AG08396 (cell line): Measurements from ENCODE around the gene MSL2.
"Not testable (repeated sequence)": the region's sequence is repeated elsewhere in the genome, so short reads cannot be mapped to it uniquely, and the experiment has no call there.

Experiments
- DNase-seq: peaks from one replicate; pipeline ENCODE4 v3.0.0; 2012; ENCODE audit warnings: low spot score, mixed read lengths

Gene MSL2

DNA sequence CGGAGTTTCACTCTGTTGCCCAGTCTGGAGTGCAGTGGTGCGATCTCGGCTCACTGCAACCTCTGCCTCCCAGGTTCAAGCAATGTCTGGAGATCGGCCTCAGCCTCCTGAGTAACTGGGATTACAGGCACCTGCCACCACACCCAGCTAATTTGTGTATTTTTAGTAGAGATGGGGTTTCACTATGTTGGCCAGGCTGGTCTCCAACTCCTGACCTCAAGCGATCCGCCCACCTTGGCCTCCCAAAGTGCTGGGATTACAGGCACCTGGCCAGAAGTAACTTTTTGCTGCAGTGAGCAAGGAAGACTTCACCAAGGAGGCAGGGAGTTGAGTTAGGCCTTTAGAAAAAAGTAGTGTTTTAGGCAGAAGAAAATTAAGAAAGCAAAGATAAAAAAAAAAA, 3.9 kb downstream of the MSL2 start:
- DNase-seq: not testable (repeated sequence)

DNA sequence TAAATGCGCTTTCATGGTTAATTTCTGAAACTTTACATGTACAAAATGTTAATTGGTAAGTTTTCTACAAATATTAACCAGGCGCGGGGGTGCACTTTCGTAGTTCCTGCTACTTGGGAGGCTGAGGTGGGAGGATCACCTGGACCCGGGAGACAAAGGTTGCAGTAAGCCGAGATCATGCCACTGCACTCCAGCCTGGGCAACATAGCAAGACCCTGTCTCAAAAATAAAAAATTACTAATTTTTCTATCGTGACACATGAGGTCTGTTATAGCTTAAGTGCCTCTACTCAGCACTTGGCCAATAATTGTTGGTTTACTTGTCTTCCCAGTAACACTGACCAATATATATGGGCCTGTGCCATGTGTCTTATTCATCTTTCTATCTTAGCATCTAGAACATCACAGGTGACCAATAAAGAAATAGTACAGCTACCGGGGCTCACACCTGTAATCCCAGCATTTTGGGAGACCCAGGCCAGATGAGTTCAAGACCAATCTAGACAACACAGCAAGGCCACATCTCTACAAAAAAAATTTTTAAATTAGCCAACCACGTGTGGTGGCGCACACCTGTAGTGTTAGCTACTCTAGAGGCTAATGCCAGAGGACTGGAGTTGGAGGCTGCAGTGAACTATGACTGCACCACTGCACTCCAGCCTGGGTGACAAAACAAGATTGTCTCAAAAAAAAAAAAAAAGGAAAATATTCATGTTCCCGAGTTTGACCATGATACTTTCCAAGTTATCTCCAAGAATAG, 6.1 kb downstream of the MSL2 start:
- no peak for DNase-seq

DNA sequence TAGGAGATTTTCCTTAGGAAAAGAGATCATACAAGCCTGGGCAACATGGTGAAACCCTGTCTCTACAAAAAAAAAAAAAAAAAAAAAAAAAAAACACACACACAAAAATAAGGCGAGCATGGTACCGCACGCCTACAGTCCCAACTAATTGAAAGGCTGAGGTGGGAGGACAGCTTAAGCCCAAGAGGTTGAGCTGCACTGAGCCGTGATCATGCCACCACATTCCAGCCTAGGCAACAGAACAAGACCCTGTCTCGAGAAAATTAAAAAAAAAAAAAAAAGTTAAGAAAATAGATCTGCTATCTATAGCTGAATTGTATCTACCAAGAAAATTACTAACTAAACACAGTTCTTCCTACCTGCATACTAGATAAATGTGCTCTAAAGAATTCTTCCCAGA, 7.1 kb downstream of the MSL2 start:
- no peak for DNase-seq

DNA sequence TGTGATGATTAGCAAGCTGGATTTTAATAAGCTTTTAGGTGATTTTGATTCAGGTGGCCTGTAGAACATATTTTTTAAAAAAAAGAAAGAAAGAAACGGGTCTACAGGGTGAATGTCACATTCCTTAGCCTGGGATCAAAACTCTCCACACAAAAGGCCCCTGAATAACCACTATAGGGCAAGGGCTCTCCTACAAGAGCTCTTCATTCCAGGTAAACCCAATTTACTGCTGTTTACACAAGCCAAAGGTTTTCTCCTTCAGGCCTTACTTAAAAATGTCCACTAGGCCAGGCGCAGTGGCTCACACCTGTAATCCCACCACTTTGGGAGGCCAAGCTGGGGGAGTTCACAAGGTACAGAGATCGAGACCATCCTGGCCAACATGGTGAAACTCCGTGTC, 8.3 kb downstream of the MSL2 start:
- DNase-seq: no peak

DNA sequence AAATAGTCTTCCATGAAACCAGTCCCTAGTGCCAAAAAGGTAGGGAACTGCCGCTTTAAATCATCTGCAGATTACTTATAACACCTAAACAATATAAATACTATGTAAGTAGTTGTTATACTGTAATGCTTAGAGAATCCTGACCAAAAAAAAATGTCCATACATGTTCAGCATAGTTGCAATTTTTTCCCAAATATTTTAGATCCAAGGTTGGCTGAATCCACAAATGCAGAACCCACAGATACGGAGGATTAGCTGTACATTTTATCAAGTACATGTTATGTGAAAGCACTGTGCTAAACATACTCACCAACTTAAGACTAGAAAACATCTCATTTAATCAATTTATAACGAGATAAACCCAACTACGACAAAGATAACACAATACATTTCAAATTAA, 9.3 kb downstream of the MSL2 start:
- no peak for DNase-seq

DNA sequence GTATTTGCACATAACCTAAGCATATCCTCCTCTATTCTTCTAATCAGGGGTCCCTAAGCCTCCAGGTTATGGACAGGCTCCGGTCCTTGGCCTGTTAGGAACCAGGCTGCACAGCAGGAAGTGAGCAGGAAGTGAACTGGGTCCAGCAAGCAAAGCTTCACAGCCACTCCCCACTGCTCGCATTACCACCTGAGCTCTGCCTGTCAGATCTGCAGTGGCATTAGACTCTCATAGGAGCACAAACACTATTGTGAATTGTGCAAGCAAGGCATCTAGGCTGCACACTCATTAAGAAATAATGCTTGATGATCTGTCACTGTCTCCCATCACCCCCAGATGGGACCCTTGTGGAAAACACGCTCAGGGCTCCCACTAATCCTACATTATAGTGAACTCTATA, 9.8 kb downstream of the MSL2 start:
- no peak for DNase-seq

DNA sequence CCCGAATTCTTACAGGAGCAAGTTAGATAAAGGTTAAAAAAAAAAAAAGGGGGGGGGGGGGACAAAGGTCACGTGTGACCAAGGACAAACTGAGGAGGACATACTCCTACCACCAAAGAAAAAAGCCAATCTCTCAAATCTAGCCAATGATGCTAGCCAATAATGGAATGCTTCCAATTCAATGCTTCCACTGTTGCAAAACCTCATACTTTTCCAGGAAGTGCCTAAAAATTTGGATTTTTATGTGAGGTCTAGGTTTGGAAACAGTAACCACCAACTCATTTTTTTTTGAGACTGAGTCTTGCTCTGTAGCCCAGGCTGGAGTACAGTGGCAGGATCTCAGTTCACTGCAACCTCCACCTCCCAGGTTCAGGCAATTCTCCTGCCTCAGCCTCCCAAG, 11.4 kb downstream of the MSL2 start:
- no peak for DNase-seq

DNA sequence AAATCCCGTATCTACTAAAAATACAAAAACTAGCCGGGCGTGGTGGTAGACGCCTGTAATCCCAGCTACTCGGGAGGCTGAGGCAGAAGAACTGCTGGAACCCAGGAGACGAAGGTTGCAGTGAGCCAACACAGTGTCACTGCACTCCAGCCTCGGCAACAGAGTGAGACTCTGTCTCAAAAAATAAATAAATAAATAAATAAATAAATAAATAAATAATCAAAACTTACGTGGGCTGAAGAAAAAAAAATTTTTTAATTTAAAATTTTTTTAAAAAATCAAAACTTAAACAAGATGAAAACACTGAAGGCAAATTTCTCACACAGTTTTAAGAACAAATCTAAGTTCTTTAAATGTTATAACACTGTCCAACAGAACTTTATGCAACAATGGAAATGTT, 14.4 kb downstream of the MSL2 start:
- DNase-seq: no peak

DNA sequence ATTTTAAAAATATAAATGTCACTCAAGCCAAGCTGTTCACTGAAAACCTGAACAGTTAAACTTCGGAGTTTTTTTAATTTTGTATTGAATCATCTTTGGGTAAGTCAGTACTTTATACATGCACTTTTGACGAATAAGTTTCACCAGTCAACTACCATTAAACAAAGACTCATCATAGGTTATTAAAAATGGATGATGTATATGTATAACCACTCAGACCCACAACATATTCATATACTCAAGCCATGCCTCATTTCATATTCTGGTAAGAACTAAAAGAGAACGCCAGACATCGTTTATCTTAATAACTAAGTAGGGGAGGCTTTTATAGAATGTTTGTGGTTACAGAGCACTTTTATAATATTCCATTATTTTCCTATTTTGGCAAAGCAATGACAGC, 18.3 kb downstream of the MSL2 start:
- no peak for DNase-seq

DNA sequence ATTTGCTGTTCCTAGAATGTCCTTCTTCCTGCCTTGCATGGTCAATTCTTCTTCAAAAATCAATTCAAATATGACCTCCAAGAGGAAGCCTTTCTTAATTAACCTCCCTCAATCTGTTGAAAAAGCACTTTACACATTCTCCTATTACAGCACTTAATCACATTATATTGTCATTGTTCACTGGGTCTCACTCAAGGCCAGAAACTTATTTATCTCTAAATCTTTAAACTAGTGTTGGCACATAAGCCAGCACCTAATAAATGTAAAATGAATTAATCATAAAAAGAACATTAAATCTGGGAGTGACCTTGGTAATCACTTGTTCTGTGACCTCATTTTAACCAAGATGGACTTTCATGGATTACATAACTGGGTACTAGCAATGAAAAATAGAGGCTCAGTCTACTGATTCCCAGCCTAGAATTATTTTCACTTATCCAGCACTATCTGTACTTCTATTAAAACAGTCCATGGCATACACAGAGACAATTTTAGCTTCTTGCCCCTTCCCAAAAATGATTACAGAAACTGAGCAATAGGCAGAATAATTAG, 22.1 kb downstream of the MSL2 start:
- DNase-seq: no peak

DNA sequence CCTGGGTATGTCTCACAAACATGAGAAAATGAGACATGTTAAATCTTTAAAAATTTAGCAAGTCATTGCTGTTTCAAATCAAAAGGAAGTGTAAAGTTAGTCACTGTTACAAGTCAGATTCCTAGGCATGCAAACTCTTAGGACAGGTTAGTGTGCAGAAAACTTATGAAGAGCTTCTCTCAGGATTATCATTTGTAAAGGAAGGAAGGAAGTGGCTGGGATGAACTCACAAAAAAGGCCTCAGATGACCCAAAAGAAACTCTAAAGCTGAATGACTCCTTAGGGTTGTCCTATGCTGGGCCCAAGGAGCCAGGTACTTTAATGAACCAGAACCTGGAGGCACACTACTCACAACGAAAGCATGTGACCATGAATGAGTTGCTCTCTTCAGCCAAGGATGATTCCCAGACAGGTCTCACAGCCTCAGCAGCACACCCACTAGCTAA, 25.0 kb downstream of the MSL2 start:
- DNase-seq: no peak

DNA sequence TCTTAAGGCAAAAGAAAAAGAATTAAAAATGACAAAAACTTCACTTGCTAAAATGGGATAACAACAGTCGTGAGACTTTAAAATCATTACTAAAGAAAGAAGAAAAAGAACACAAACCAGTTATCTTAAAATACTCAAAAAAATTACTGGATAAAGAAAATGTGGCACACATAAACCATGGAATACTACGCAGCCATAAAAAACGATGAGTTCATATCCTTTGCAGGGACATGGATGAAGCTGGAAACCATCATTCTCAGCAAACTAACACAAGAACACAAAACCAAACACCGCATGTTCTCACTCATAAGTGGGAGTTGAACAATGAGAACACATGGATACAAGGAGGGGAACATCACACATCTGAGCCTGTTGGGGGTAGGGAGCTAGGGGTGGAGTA, 27.9 kb downstream of the MSL2 start:
- DNase-seq: not testable (repeated sequence)

DNA sequence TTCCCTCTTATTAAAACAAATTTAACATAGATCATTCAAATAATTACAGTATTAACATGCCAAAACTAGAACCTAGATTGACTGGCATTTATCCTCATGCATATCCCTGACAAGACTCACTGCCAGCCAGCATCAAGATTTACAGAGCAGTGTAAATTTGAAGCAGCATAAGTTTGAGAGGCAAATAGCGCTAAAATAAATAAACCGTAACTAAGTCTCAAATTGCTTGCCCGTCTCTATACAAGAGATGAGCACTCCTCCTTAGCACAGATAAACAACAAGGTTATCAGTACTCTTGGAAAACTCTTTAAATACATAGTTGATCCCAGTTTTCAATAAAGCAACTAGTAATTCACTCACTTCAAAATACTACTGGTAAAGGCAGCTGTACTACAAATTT, 29.6 kb downstream of the MSL2 start:
- DNase-seq: no peak

DNA sequence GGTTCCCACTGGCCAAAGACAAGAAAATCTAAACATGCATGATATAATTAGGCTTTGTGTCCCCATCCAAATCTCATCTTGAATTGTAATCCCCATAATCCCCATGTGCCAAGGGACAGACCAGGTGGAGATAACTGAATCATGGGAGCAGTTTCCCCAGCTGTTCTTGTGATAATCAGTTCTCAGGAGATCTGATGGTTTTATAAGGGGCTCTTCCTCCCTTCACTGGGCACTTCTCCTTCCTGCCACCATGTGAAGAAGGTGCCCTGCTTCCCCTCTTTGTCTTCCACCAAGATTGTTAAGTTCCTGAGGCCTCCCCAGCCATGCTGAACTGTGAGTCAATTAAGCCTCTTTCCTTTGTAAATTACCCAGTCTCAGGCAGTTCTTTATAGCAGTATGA, 32.5 kb downstream of the MSL2 start:
- not testable (repeated sequence) for DNase-seq

DNA sequence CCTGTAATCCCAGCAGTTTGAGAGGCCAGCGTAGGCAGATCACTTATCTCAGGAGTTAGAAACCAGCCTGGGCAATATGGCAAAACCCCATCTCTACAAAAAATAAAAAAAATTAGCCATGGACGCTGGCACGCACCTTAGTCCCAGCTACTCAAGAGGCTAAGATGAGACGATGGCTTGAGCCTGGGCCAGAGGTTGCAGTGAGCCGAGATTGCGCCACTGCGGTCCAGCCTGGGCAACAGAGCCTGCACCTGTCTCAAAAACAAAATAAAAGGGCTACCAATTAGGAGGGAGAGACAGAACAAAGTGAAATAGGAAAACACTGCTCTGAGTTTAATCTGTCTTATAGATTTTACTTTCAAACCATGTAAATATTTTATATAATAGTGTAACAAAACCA, 33.8 kb downstream of the MSL2 start:
- DNase-seq: no peak

DNA sequence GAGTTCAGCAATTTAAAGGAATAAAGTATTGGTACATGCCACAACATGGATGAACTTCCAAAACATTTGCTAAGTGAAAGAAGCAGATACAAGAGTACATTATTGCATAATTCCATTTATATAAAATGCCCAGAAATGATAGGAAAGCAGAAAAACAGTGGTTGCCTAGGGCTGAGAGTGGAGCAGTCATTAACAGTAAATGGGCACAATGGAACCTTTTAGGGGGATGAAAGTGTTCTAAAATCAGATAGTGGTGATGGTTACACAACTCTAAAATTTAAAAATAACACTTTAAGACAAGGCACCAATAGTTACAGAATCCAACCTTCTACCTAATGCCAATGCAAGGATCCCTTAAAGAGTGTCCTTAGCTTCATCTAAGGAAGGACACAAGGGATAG, 34.6 kb downstream of the MSL2 start:
- no peak for DNase-seq

DNA sequence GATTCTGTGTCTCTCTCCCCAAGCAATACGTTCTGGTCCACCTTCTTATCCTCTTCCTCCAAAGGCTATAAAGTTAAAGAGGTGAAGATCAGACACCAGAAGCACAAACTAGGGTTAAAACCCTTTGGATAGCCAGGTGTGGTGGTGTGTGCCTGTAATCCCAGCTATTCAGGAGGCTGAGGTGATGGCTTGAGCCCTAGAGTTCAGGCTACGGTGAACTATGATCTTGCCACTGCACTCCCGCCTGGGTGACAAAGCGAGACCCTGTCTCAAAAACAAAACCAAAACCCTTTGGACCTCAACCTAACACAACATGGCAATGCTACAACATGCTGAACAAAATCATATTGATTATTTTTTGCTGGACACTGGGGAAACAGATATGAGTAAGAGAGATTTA, 43.2 kb downstream of the MSL2 start:
- no peak for DNase-seq

DNA sequence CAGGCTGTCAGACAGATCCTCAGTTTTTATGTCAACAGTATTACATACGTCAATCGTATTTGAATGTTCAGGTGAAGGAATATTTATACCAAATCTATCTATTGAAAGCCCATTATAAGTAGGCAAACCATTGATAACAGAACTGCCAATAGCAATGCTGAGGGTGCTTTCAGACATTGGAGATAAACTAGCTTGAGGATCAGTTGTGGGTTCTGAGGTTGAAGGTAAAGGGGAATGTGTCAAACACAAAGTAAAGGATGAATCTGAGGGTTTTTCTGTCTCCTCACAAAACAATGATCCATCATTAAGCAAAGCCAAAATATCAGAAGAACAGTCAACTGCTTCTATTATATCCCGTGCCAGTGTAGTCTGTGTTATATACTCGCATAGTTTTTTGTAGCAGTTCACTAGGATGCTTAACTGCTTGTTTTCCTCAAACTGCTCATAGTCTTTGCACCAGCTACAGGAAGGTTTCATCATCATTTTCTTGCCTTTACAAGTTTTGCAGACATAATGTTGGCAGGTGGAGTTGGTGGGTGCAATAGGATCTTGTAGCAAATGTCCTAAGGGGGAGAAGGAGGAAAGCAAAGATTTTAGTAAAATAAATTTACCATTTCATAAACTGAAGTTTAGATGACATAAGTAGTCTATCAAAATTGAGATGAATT, 43.8 kb downstream of the MSL2 start:
- DNase-seq: no peak

DNA sequence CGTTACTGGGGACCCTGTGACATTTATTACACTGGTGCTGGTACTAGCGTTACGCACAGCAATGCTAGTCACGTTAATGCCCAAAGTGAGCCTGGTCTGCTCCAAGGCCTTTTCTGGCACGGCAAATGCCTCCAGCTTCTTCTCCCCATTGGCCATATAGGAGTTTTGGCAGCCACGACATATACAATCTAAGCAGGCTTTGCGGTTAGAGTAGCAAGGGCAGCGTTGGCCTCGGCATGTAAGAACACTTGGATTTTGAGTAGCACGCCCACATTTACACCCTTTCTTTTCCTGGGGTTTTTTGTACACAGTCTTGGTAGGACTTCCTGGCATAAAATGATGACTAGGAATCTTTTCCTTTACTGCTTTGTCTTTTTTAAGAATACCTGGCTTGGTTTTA, 44.9 kb downstream of the MSL2 start:
- no peak for DNase-seq

DNA sequence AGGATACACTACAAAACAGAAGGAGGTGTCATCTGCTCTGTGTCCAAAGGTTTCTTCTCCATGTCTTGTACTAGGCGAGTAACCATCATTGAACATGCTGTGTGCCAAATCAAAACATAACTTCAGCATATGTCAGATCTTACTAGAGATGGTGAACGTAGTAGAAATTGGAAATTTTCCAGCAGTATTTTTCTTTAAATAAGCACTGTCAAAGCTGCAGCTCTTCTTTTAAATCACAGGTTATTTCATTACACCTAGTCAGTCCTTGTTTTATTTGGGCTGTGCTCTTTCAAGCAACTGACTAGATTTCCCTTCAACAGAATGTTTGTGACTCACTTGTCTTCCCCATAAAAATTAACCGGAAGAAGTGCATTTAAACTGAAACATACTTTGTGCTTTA, 46.5 kb downstream of the MSL2 start:
- DNase-seq: no peak

DNA sequence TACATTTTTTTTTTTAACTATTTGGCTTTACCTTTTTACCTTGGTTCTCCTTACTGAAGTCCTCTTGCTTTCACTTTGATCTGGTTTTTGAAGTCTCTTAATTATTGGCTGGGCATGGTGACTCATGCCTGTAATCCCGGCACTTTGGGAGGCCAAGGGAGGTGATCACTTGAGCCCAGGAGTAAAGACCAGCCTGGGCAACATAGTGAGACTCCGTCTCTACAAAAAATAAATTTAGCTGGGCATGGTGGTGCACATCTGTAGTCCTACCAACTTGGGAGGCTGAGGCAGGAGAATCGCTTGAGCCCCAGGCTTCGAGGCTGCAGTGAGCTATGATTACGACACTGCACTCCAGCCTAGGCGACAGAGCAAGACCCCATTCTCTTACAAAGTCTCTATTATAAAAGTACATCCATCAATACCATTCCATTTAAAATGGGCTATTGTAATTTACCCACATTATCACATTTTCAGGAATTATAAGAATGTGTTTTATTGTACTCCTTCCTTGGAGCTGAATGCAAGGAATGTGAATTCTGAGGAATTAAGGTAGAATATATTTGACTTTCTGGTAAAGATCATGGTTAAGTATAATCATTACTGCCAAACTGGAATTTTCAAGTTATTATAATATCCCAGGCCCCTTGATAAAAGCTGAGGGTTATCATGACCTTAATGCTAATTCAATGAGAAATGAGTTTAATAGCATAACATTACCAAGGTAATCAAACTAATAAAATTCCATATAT, 49.0 kb downstream of the MSL2 start:
- DNase-seq: no peak

DNA sequence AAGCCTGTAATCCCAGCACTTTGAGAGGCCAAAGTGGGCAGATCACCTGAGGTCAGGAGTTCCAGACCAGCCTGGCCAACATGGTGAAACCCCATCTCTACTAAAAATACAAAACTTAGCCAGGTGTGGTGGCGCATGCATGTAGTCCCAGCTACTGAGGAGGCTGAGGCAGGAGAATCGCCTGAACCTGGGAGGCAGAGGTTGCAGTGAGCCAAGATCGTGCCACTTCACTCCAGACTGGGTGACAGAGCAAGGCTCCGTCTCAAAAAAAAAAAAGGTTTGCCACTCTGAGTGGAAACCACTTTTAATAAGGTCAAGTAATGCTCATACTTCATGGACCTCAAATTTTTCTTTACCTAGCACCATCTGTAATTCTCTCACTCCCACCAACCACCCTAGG, 51.7 kb downstream of the MSL2 start:
- DNase-seq: not testable (repeated sequence)

DNA sequence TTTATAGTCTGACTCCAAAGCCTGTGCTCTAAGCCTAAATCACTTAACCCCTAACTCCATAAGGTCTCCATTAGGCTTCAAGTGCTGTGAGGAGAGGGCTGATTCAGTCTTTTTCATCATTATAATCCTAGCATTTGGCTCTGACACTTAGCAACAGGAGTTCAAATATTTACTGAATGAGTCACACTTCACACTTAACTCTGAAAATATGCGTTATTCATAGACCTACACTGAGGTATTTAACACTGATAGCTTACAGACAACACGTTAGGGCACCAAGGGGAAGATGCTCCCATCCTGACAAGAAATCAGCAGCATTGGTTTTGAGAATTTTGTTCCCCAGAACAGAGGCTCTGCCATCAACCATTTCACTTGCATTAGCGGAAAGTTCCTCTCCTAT, 53.5 kb downstream of the MSL2 start:
- peak; percentile 53 for DNase-seq
